OCI-LY1 (cell line): Measurements from ENCODE around the gene SLC26A8.

Experiments used
- H2AFZ ChIP-seq: fragments of 200-600 bp; sonication (generic), shearing (Covaris generic); 2 replicates; pipeline ENCODE4 v1.6.0; 2014; ENCODE audit warnings: antibody characterized with exemption, mild to moderate bottlenecking, low read length
- H3F3A ChIP-seq: fragments of 200-600 bp; sonication (generic), shearing (Covaris generic); 2 replicates; pipeline ENCODE4 v1.6.0; 2014; ENCODE audit warnings: mild to moderate bottlenecking, antibody characterized with exemption, low read length, moderate library complexity; ENCODE audit not compliant: insufficient read depth
- H3K27ac ChIP-seq: fragments of 200-600 bp; sonication (generic); 2 replicates; pipeline ENCODE4 v1.5.1; 2014; ENCODE audit warnings: low read length, mixed run types, mild to moderate bottlenecking, low read depth; ENCODE audit not compliant: poor library complexity, severe bottlenecking
- H3K27me3 ChIP-seq: fragments of 200-600 bp; sonication (generic); 2 replicates; pipeline ENCODE4 v1.6.0; 2014; ENCODE audit warnings: antibody characterized with exemption, mild to moderate bottlenecking, low read length, moderate library complexity; ENCODE audit not compliant: insufficient read depth
- H3K36me3 ChIP-seq: fragments of 200-600 bp; sonication (generic); 2 replicates; pipeline ENCODE4 v1.6.1; 2014; ENCODE audit warnings: mild to moderate bottlenecking, antibody characterized with exemption, low read length, moderate library complexity, mixed read lengths; ENCODE audit not compliant: insufficient read depth
- H3K4me1 ChIP-seq: fragments of 200-600 bp; sonication (generic); 2 replicates; pipeline ENCODE4 v1.5.1; 2014; ENCODE audit warnings: mild to moderate bottlenecking, low read length, moderate library complexity; ENCODE audit not compliant: insufficient read depth, severe bottlenecking
- H3K4me2 ChIP-seq: fragments of 200-600 bp; sonication (generic), shearing (Covaris generic); 2 replicates; pipeline ENCODE4 v1.6.1; 2014; ENCODE audit warnings: low read length
- H3K4me3 ChIP-seq: fragments of 200-600 bp; sonication (generic); 2 replicates; pipeline ENCODE4 v1.5.1; 2014; ENCODE audit warnings: low read length, low read depth, mild to moderate bottlenecking, mixed read lengths; ENCODE audit not compliant: poor library complexity, severe bottlenecking
- H3K79me2 ChIP-seq: fragments of 200-600 bp; shearing (Covaris generic); 2 replicates; pipeline ENCODE4 v1.6.1; 2016; ENCODE audit warnings: mixed run types, low read length, mixed read lengths; ENCODE audit not compliant: insufficient read depth
- H3K9ac ChIP-seq: fragments of 200-600 bp; sonication (generic), shearing (Covaris generic); 2 replicates; pipeline ENCODE4 v1.6.1; 2014; ENCODE audit warnings: mild to moderate bottlenecking, low read length, mixed read lengths
- H3K9me2 ChIP-seq: fragments of 200-600 bp; sonication (generic), shearing (Covaris generic); 2 replicates; pipeline ENCODE4 v1.6.1; 2014; ENCODE audit warnings: low read depth, mild to moderate bottlenecking, low read length, mixed read lengths
- H3K9me3 ChIP-seq: fragments of 200-600 bp; shearing (Covaris generic); 2 replicates; pipeline ENCODE4 v1.6.1; 2014; ENCODE audit warnings: low read length, mixed read lengths
- H4K20me1 ChIP-seq: fragments of 200-600 bp; sonication (generic), shearing (Covaris generic); 2 replicates; pipeline ENCODE4 v1.6.0; 2016; ENCODE audit warnings: mild to moderate bottlenecking, low read length; ENCODE audit not compliant: insufficient read depth
- EZH2 ChIP-seq: fragments of 200-600 bp; sonication (generic), shearing (Covaris generic); IDR thresholded peaks from 2 replicates; pipeline ENCODE4 v1.8.0; 2017; ENCODE audit warnings: borderline replicate concordance, mixed run types, mild to moderate bottlenecking, antibody characterized with exemption, low read length, moderate library complexity, mixed read lengths
- TF ChIP-seq, protein P1 (sequence below): fragments of 200-600 bp; sonication (generic), shearing (Covaris generic); IDR thresholded peaks from 2 replicates; pipeline ENCODE4 v1.5.1; 2017; ENCODE audit warnings: mild to moderate bottlenecking, antibody characterized with exemption, low read length, moderate library complexity, mixed read lengths

Gene SLC26A8, protein sequence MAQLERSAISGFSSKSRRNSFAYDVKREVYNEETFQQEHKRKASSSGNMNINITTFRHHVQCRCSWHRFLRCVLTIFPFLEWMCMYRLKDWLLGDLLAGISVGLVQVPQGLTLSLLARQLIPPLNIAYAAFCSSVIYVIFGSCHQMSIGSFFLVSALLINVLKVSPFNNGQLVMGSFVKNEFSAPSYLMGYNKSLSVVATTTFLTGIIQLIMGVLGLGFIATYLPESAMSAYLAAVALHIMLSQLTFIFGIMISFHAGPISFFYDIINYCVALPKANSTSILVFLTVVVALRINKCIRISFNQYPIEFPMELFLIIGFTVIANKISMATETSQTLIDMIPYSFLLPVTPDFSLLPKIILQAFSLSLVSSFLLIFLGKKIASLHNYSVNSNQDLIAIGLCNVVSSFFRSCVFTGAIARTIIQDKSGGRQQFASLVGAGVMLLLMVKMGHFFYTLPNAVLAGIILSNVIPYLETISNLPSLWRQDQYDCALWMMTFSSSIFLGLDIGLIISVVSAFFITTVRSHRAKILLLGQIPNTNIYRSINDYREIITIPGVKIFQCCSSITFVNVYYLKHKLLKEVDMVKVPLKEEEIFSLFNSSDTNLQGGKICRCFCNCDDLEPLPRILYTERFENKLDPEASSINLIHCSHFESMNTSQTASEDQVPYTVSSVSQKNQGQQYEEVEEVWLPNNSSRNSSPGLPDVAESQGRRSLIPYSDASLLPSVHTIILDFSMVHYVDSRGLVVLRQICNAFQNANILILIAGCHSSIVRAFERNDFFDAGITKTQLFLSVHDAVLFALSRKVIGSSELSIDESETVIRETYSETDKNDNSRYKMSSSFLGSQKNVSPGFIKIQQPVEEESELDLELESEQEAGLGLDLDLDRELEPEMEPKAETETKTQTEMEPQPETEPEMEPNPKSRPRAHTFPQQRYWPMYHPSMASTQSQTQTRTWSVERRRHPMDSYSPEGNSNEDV

DNA sequence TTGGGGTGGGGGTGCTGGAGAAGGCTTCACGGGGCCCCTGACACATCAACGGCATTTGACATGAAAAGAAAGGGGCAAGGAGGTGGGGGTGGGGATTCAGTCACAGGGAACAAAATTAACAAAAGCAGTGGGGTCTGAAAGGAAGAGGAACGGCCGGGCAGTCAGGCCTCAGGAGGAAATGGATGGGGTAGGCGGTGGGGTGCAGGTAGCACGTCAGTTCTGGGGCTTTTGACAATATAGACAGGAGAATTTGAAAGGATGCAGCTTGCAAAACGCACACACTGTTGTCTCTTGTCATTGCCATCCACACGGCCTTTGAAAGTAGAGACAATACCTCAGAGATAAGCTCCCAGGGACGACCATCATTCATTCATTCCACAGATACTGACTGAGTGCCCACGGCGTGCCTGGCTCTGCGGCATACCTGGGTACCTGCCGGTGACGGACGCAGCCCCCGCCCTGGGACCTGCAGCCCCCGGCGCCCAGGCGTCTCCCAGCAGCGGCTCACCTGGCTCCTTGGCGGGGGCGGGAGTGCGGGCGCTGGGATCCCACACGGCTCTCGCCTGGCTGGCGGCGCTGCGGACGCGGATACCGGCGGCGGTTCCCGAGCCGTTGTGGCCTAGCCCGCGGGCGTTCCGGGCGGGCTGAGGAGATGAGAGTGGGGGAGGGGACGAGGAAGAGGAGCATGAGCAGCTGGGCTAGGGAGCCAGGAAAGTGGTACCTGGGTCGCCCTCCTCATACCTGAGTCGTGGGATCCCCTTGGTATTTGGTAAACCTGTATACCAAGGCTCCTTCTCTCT, at the start of gene SLC26A8:
Gene SLC26A8, minus strand, starts transcription at position 646 of the 800 bp plus-strand sequence. CDS start 4,934 bp downstream, outside the sequence.
- Histone ChIP-seq H3K27ac (no peak within 1 kb of the TSS), H3K9me2 (no peaks in the 10 kb centered on the region), H3K9me3 (no peaks in the 10 kb centered on the region), H3K4me1 (peaks cover 8% of the 10 kb centered on the region), H4K20me1 (no peaks in the 10 kb centered on the region), H3K4me3 (peak within 1 kb of the TSS; percentile 30), H2AFZ (no peak within 1 kb of the TSS), H3K27me3 (no peaks in the 10 kb centered on the region; the same call in 1 of the 2 replicates), H3K36me3 (no peaks in the 10 kb centered on the region), H3K4me2 (peak within 1 kb of the TSS; percentile 59), H3F3A (no peaks in the 10 kb centered on the region), H3K9ac (no peak within 1 kb of the TSS; the same call in 1 of the 2 replicates), H3K79me2 (peaks cover 13% of the 10 kb centered on the region)
- TF ChIP-seq, protein P1, sequence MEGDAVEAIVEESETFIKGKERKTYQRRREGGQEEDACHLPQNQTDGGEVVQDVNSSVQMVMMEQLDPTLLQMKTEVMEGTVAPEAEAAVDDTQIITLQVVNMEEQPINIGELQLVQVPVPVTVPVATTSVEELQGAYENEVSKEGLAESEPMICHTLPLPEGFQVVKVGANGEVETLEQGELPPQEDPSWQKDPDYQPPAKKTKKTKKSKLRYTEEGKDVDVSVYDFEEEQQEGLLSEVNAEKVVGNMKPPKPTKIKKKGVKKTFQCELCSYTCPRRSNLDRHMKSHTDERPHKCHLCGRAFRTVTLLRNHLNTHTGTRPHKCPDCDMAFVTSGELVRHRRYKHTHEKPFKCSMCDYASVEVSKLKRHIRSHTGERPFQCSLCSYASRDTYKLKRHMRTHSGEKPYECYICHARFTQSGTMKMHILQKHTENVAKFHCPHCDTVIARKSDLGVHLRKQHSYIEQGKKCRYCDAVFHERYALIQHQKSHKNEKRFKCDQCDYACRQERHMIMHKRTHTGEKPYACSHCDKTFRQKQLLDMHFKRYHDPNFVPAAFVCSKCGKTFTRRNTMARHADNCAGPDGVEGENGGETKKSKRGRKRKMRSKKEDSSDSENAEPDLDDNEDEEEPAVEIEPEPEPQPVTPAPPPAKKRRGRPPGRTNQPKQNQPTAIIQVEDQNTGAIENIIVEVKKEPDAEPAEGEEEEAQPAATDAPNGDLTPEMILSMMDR = no peak
- no peak for TF ChIP-seq EZH2

DNA sequence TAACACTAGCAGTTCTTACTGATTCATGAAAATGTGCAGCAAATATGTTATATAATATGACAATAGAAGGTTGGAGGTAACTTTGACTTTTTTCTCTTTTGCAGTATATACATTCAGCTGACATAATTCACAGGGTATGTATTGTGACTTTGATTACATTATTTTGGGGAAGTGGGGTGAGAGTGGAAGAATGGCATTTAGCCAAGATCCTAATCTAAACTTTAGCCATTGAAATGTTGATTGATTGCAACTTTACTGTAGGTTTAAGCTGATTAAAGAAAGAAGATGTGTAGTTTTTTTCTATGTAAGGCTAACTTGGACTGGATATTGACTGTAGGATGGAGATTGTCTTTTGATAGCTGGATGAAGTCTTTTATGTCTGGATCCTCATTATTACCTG, 49.1 kb upstream of the SLC26A8 start:
- H3K36me3 ChIP-seq = peaks cover 46% of the 10 kb centered on the region
- H3K27ac ChIP-seq = no peak overlapping the region
- no peaks in the 10 kb centered on the region for H3F3A ChIP-seq
- no peak overlapping the region for H2AFZ ChIP-seq
- no peaks in the 10 kb centered on the region for H3K9me2 ChIP-seq
- H3K9me3 ChIP-seq = no peaks in the 10 kb centered on the region
- TF ChIP-seq, protein P1 = no peak
- TF ChIP-seq EZH2 = no peak
- H3K27me3 ChIP-seq = no peaks in the 10 kb centered on the region
- H3K4me1 ChIP-seq = no peaks in the 10 kb centered on the region
- no peak overlapping the region for H3K4me2 ChIP-seq
- no peak overlapping the region for H3K4me3 ChIP-seq
- H3K9ac ChIP-seq = no peak overlapping the region
- H3K79me2 ChIP-seq = 0 out of 2 replicates have a peak, but pooled peaks cover 11% of the 10 kb centered on the region
- H4K20me1 ChIP-seq = no peaks in the 10 kb centered on the region

DNA sequence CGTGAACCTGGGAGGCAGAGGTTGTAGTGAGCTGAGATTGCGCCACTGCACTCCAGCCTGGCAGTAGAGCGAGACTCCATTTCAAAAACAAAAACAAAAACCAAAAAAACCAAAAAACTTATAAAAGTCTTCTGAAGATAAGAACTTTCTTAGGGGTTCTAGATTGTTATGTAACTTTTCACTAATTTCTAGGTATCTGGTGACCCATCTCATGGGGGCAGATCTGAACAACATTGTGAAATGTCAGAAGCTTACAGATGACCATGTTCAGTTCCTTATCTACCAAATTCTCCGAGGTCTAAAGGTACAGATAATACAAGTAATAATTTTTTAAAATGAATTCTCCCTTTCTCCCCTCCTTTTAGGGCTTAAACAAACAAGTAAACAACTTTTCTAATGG, 48.2 kb upstream of the SLC26A8 start:
- Histone ChIP-seq H3K27me3 (no peaks in the 10 kb centered on the region), H3K4me2 (no peak overlapping the region), H3K79me2 (peaks cover 15% of the 10 kb centered on the region; the same call in 1 of the 2 replicates), H3K27ac (no peak overlapping the region), H2AFZ (no peak overlapping the region), H3K4me1 (no peaks in the 10 kb centered on the region), H3K9me3 (no peaks in the 10 kb centered on the region), H3K36me3 (peaks cover 37% of the 10 kb centered on the region), H3K9me2 (no peaks in the 10 kb centered on the region), H3K9ac (no peak overlapping the region), H4K20me1 (no peaks in the 10 kb centered on the region), H3K4me3 (no peak overlapping the region), H3F3A (no peaks in the 10 kb centered on the region)
- TF ChIP-seq, protein P1 = no peak
- TF ChIP-seq EZH2 = no peak
